Epithelial cell of esophagus (primary cell): Measurements from ENCODE around the gene DPYD.

ENCODE experiments used
- DNase-seq: peaks from one replicate; pipeline ENCODE4 v3.0.0; 2010; ENCODE audit warnings: low read depth
- H3K4me3 ChIP-seq: 2 replicates; pipeline ENCODE4 v1.5.1; 2011; ENCODE audit warnings: mild to moderate bottlenecking, low read length, control low read depth
- TF ChIP-seq, protein P1 (sequence below): IDR thresholded peaks from 2 replicates; pipeline ENCODE4 v1.5.1; 2011; ENCODE audit warnings: low read depth, mild to moderate bottlenecking, low read length, control low read depth, inconsistent platforms; ENCODE audit not compliant: insufficient read depth; ENCODE audit errors: missing control alignments

DPYD gene

DNA sequence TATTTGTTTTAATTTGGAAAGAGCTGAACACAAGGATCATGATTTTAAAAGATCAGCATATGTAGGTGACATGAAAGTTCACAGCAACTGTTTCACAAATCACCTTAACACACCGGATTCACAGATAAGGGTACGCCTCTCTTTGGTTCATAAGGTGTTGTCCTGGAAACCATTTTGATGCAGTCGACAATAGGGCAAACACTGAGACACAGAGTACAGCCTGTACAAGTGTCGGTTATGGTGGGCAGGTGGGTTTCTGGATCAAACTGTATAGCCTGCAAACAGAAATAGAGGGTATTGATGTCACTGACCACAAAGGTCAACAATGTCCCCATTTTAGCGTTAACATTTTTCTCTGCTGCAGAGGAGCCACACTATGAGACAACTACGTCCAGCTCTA, 842.0 kb downstream of the DPYD start:
- no peak overlapping the region for H3K4me3 ChIP-seq
- TF ChIP-seq, protein P1, sequence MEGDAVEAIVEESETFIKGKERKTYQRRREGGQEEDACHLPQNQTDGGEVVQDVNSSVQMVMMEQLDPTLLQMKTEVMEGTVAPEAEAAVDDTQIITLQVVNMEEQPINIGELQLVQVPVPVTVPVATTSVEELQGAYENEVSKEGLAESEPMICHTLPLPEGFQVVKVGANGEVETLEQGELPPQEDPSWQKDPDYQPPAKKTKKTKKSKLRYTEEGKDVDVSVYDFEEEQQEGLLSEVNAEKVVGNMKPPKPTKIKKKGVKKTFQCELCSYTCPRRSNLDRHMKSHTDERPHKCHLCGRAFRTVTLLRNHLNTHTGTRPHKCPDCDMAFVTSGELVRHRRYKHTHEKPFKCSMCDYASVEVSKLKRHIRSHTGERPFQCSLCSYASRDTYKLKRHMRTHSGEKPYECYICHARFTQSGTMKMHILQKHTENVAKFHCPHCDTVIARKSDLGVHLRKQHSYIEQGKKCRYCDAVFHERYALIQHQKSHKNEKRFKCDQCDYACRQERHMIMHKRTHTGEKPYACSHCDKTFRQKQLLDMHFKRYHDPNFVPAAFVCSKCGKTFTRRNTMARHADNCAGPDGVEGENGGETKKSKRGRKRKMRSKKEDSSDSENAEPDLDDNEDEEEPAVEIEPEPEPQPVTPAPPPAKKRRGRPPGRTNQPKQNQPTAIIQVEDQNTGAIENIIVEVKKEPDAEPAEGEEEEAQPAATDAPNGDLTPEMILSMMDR, result no peak
- no peak for DNase-seq

DNA sequence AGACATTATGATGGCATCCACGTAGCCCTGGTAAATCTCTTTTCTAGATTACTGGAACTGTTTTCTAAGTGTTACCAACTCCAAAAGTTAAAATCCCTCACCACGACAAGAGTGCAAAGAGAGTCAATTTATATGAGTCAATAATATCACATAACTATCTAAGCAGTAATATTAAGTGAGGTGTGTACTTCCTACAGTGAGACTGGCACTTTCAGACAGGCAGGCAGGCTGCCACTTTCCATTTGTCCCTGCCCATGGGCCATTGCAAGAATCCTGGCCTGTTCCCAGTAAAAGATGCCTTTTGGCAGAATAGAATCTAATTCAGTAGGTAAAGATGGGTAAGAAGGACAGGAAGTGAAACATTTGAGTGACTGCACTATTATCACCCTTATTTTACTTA, 843.6 kb downstream of the DPYD start:
- no peak overlapping the region for H3K4me3 ChIP-seq
- peak; percentile 25 for DNase-seq
- TF ChIP-seq, protein P1, result no peak

GRCh38 chr1:97074771-97075170, 846.1 kb downstream of the DPYD start:
- TF ChIP-seq, protein P1, result no peak
- no peak overlapping the region for H3K4me3 ChIP-seq
- peak; percentile 26 for DNase-seq

GRCh38 chr1:97073936-97074335, 846.9 kb downstream of the DPYD start:
- no peak overlapping the region for H3K4me3 ChIP-seq
- TF ChIP-seq, protein P1, result no peak
- no peak for DNase-seq

- TF ChIP-seq, protein P1, result no peak
- no peak for DNase-seq
- H3K4me3 ChIP-seq, result no peak overlapping the region
These were observed 847.7 kb downstream of the DPYD start for GRCh38 chr1:97073169-97073568.

DNA sequence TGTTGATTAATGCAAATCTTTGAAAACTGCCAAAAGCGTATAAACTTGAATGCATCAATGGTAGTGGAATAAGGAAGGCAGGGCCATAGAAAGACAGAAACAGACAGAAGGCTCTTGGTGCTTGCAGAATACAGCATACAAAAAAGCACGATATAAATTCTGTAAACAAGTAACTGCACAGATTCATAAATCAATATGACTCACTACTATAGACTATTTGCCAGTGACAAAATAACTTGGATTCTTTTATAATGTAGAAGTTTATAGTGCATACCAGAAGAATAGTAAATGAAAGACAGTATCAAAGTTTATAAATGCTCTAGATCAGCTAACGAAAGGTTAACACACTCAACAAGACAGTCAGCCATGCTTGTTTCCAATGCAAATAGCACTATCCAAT, 849.7 kb downstream of the DPYD start:
- DNase-seq, result no peak
- TF ChIP-seq, protein P1, result no peak
- H3K4me3 ChIP-seq, result no peak overlapping the region

DNA sequence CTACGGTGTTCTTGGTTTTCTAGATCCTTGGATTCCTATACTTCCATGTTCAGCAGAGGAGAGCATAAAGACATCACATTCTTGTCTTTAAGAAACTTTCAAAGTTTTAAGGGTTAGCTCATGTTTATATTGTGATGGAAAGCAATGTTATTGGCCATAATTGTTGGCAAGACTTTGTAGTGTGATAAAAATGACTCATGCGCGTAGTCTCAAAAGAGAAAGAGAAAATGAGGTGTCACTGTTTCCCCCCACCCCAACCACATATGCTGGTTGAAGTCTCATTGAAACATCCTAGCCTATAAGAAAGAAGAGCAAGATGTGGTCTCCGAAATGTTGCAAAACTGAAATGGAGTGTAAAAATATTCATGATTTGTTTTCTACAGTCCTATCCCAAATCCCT, 850.5 kb downstream of the DPYD start:
- no peak for DNase-seq
- no peak overlapping the region for H3K4me3 ChIP-seq
- TF ChIP-seq, protein P1, result no peak
